Left cardiac atrium (tissue), 4 donors: ENCODE results near the gene TSSC4. TPM values are rescaled to one million over a fixed set of nuclear protein-coding genes. Genes with fewer than 3 reads are reported as not detected.
A peak's percentile ranks its signal among the peaks of the same experiment; 100 is the strongest.

ENCODE experiments used
- ATAC-seq, 2 donors: fragments of 200-7000 bp; cut with Tn5 transposase; one replicate each; pipeline ENCODE4 v1.9.1; 2020; ENCODE audit warnings: mild to moderate bottlenecking in 2 of 2, moderate library complexity in 2 of 2
- DNase-seq: peaks from one replicate; pipeline ENCODE4 v3.0.0-alpha.2; 2020
- intact Hi-C, 2 donors: fragments of 100-400 bp; cut with DNase I; formaldehyde crosslinking; loops; one replicate each; pipeline versions ENCODE4 v1.14.1 to v1.15.1; 2022 to 2023
- total RNA-seq, 2 donors: library from RNA; stranded (reverse); fragmentation: NEBNext Ultra II Directional; extraction: Animal tissue kit (Norgen Biotek cat#: 25700); gene quantifications; one replicate each; pipeline ENCODE4 v1.2.1, GENCODE V29; 2021
- donor health status: DM: no; HTN: yes; CAD: no.
- donor health status: DM: no; HTN: yes; CAD: no; lungs with severe emphysema.
- donor health status: DM: yes; HTN: yes; CAD: no.
- donor health status: Dilated cardiomyopathy.

Gene TSSC4
- total RNA-seq, 2 donors from 2014 or later, result 34.9 to 45.7 TPM

GRCh38 chr11:2409611-2410468, 9.3 kb downstream of the TSSC4 start:
- DNase-seq (no peak), ATAC-seq (no peak)
- intact Hi-C loops, result loop anchor here in 1 of 2 donors (10.0 kb wide), 1 partner anchor 45 kb away; no protein-coding TSS in a partner anchor

- no peak for ATAC-seq
- no peak for DNase-seq
- intact Hi-C loops, result loop anchor here in 1 of 2 donors (10.0 kb wide), 1 partner anchor 46 kb away; no protein-coding TSS in a partner anchor
Measured at GRCh38 chr11:2410616-2411015, 10.1 kb downstream of the TSSC4 start.

- intact Hi-C loops, result loop anchor here in 1 of 2 donors (10.0 kb wide), 1 partner anchor 47 kb away; no protein-coding TSS in a partner anchor
- no peak for DNase-seq
- ATAC-seq, result no peak
Measured at GRCh38 chr11:2411446-2412305, 11.1 kb downstream of the TSSC4 start.

DNA sequence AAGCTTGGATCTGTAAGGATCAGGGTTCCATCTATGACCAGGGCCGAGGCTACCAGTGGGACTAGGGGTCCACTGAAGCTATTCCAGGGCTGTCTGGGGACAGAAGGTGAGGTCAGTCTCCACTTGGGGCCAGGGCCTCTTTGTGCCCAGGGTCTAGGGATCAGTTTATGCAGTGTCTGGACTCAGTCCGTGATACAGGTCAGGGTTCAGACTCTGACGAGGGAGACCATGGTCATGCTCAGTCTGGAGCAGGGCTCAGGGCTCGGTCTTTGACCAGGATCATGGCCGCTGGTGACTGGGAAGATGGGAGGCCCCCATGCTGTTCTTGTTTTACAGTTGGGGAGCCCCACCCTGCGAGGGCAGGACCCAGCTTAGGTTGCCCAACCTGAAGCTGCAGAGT, 11.8 kb downstream of the TSSC4 start:
- DNase-seq (no peak), ATAC-seq (no peak)
- intact Hi-C loops, result loop anchor here in 1 of 2 donors (10.0 kb wide), 1 partner anchor 48 kb away; no protein-coding TSS in a partner anchor

GRCh38 chr11:2413742-2414579, 13.4 kb downstream of the TSSC4 start:
- intact Hi-C loops, result loop anchor here in 1 of 2 donors (10.0 kb wide), 1 partner anchor 49 kb away; no protein-coding TSS in a partner anchor
- ATAC-seq (no peak), DNase-seq (no peak)

DNA sequence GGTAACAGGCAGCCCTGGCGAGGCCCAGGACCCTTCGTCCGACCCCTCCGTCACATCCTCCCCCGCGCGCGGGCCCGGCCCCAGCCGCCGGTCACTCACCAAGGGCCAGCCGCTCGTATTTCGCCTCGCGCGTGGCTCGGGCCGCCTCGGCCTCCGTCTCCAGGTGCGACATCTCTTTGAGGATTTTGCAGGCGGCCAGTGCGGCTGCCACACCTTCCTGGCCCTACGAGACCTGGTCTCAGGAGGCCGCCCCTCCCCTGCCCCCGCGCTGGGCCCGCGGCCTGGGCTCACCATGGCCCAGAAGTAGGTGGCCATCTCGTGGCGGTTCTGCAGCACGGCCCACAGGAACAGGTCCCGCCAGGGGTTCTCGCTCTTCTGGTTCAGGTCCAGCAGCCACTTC, 14.1 kb downstream of the TSSC4 start:
- DNase-seq (no peak), ATAC-seq (no peak)
- intact Hi-C loops, result loop anchor here in 1 of 2 donors (10.0 kb wide), 1 partner anchor 50 kb away; no protein-coding TSS in a partner anchor

DNA sequence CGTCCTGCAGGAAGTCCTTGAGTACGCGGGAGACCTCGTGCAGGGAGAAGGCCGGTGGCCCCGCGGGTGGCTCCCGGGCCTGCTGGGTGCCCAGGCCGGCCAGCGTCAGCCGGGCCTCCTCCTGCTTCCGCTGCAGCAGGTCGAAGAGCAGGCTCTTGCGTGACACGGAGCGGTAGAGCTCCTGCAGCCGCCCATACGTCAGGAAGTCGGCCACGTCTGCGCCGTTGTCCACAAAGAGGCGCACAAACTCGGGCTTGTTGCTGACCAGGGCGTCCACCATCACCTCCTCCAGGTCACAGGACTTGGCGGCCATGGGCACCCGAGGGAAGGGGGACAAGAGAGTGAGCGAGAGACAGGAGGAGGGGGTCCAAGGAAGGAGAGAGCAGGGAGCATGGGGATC, 14.6 kb downstream of the TSSC4 start:
- DNase-seq (no peak), ATAC-seq (no peak)
- intact Hi-C loops, result loop anchor here in 1 of 2 donors (10.0 kb wide), 1 partner anchor 50 kb away; no protein-coding TSS in a partner anchor

- DNase-seq (no peak), ATAC-seq (no peak)
- intact Hi-C loops, result loop anchor here in 1 of 2 donors (10.0 kb wide), 1 partner anchor 51 kb away; no protein-coding TSS in a partner anchor
Measured at GRCh38 chr11:2415601-2416380, 15.2 kb downstream of the TSSC4 start.

DNA sequence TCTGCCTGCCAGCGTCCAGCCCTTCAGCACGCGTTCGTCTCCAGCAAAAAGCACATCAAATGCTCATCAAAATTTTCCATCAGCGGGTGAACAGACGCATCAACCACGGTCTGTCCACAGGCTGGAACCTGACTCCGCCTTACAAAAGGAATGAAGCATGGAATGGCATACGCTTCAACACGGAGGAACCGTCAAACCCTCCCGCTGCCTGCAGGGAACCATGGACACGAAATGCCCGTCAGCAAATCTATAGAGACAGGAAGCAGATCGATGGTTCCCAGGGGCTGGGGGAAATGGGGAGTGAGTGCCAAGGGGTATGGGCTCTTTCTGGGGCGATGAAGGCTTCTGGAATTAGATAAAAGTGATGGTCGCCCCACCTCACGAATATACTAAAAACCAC, 16.2 kb downstream of the TSSC4 start:
- intact Hi-C loops, result loop anchor here in 1 of 2 donors (10.0 kb wide), 1 partner anchor 52 kb away; no protein-coding TSS in a partner anchor
- DNase-seq, result no peak
- no peak for ATAC-seq

DNA sequence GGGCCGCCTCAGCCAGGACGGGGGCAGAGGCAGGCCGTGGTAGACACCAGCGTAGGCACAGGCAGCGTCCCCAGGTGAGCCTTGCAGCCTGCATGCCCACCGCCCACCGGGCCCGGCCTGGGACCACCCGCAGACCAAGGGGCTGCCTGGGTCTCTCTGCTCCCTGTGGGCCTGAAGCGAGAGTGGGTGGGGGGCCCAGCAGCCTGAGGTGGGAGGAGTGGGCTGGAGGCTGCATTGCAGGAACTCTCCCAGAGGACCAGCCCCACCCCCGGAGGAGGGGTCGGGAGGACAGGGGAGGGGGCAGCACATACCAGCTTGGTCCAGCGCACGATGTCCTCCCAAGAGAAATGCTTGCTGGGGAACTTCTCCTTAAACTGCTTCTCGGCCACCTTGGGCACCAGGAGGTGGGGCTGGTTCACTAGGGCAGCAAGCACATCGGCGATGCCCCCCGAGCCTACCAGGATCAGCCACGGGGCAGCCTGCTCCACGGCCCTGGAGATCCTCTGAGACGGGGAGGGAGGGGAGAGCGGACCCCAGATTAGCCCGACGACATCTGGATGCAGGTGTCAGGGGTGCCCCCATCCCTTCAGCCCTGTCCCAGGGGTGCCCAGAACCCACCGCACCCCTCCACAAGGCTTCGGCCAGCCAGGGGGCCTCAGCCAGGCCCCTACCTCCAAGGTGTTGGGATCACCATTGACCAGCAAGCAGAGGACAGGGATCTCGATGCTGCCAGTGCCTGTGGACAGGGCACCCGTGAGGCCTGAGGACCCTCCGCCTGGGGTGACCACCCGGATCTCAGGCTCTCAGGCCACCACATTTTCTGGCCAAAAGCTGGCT, 17.5 kb downstream of the TSSC4 start:
- intact Hi-C loops, result loop anchor here in 1 of 2 donors (2.0 to 10.0 kb wide), 2 partner anchors 53 to 111 kb away; no protein-coding TSS in a partner anchor
- DNase-seq (no peak), ATAC-seq (no peak)

- intact Hi-C loops, result loop anchor here in 1 of 2 donors (2.0 to 10.0 kb wide), 2 partner anchors 54 to 112 kb away; no protein-coding TSS in a partner anchor
- no peak for DNase-seq
- ATAC-seq, result no peak
Measured at GRCh38 chr11:2418693-2419360, 18.3 kb downstream of the TSSC4 start.

- DNase-seq (peak; percentile 82), ATAC-seq (peak; percentile 81 to 86)
- intact Hi-C loops, result loop anchor here (1.0 to 10.0 kb wide), 5 partner anchors 55 to 223 kb away; no protein-coding TSS in a partner anchor
Measured at GRCh38 chr11:2419638-2420501, 19.3 kb downstream of the TSSC4 start.

DNA sequence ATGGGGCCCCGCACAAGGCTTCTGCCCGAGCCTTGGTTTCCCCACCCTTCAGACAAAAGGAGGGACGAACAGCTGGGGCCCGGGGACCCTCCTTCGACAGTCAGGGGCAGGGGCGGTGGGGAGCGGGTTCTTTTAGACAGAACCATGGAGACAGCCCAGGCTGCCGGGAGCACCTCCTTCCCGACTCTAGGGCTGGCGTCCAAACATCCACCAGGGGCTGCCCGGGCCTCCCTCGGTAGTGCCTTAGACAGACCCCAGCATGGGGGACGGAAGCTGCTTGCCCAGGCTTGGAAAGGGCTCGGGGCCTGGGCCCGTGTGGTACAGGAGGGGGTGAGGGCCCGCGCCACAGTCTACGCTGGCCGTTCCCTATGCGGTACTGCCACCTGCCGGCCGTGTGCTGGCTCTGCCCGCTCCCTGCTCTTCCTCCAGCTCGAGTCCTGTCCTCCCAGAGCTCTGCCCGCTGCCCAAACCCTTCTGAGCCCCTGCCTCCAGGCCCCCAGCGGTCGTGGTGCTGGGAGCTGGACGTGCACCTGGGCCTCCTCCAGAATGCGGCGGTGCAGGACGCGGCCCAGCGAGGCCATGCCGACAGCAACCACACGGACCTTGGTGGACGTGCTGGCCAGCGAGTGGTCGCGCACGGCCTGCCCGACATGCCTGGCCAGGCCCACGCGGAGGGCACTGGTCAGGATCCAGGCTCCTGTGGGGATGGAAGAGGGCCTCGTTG, 20.1 kb downstream of the TSSC4 start:
- ATAC-seq, result peak; percentile 95
- intact Hi-C loops, result loop anchor here (1.0 to 2.0 kb wide), 3 partner anchors 115 to 223 kb away; no protein-coding TSS in a partner anchor
- DNase-seq, result peak; percentile 74

- DNase-seq, result no peak
- intact Hi-C loops, result loop anchor here in 1 of 2 donors (2.0 kb wide), 1 partner anchor 223 kb away; no protein-coding TSS in a partner anchor
- ATAC-seq, result no peak
Measured at GRCh38 chr11:2421226-2421994, 20.9 kb downstream of the TSSC4 start.
